Stimulated activated CD4-positive, alpha-beta T cell treated with anti-CD3 and anti-CD28 coated beads, Interleukin-15, amount 100 ng/mL, for 24 hours (primary cell): ENCODE results near the gene CHCHD4.
A peak's percentile ranks its signal among the peaks of the same experiment; 100 is the strongest.
"Not testable (repeated sequence)": the region's sequence is repeated elsewhere in the genome, so short reads cannot be mapped to it uniquely, and the experiment has no call there.

Experiments used
- DNase-seq: peaks from one replicate; pipeline ENCODE4 v3.0.0-alpha.2; 2020

The CHCHD4 gene

GRCh38 chr3:14133876-14134275 lies 9.2 kb upstream of the CHCHD4 start:
- DNase-seq, result no peak

GRCh38 chr3:14133188-14133800 lies 8.6 kb upstream of the CHCHD4 start:
- no peak for DNase-seq

- no peak for DNase-seq
These were observed 8.0 kb upstream of the CHCHD4 start for GRCh38 chr3:14132689-14133088.

GRCh38 chr3:14132120-14132519 lies 7.5 kb upstream of the CHCHD4 start:
- no peak for DNase-seq

- no peak for DNase-seq
These were observed 6.5 kb upstream of the CHCHD4 start for GRCh38 chr3:14131134-14131533.

- DNase-seq, result no peak
These were observed 6.0 kb upstream of the CHCHD4 start for GRCh38 chr3:14130707-14131106.

- DNase-seq, result no peak
These were observed 5.6 kb upstream of the CHCHD4 start for GRCh38 chr3:14130230-14130629.

- DNase-seq, result no peak
These were observed 4.6 kb upstream of the CHCHD4 start for GRCh38 chr3:14129296-14129695.

GRCh38 chr3:14128724-14129123 lies 4.1 kb upstream of the CHCHD4 start:
- DNase-seq, result no peak

- DNase-seq, result no peak
These were observed 3.0 kb upstream of the CHCHD4 start for GRCh38 chr3:14127516-14128161.

- no peak for DNase-seq
These were observed 2.3 kb upstream of the CHCHD4 start for GRCh38 chr3:14126887-14127505.

GRCh38 chr3:14126017-14126886 lies 1.6 kb upstream of the CHCHD4 start:
- DNase-seq, result no peak

GRCh38 chr3:14125193-14126016 lies 735 bp upstream of the CHCHD4 start:
- DNase-seq, result peak; percentile 78

- peak; percentile 80 for DNase-seq
These were observed 451 bp downstream of the CHCHD4 start for GRCh38 chr3:14124223-14124614.

GRCh38 chr3:14123308-14124222 lies 1.1 kb downstream of the CHCHD4 start:
- no peak for DNase-seq

- DNase-seq, result no peak
These were observed 2.4 kb downstream of the CHCHD4 start for GRCh38 chr3:14122301-14122700.

GRCh38 chr3:14121859-14122258 lies 2.8 kb downstream of the CHCHD4 start:
- no peak for DNase-seq

- DNase-seq, result not testable (repeated sequence)
These were observed 3.7 kb downstream of the CHCHD4 start for GRCh38 chr3:14120921-14121448.

GRCh38 chr3:14120111-14120920 lies 4.4 kb downstream of the CHCHD4 start:
- no peak for DNase-seq

GRCh38 chr3:14119651-14120050 lies 5.0 kb downstream of the CHCHD4 start:
- no peak for DNase-seq
